KMS-11 (cell line): ENCODE data around the gene GRIN2C.

Experiments used
- H2AFZ ChIP-seq: fragments of 200-600 bp; sonication (generic); 2 replicates; pipeline ENCODE4 v1.6.1; 2016; ENCODE audit warnings: antibody characterized with exemption, mixed run types, low read depth
- H3K27ac ChIP-seq: fragments of 200-600 bp; sonication (generic); 2 replicates; pipeline ENCODE4 v1.6.1; 2016; ENCODE audit warnings: mild to moderate bottlenecking, mixed run types
- H3K27me3 ChIP-seq: fragments of 200-600 bp; sonication (generic); 2 replicates; pipeline ENCODE4 v1.6.1; 2017; ENCODE audit warnings: mild to moderate bottlenecking, low read depth, mixed run types, moderate library complexity; ENCODE audit not compliant: insufficient read depth
- H3K36me3 ChIP-seq: fragments of 200-600 bp; sonication (generic); 2 replicates; pipeline ENCODE4 v1.6.1; 2017; ENCODE audit warnings: mild to moderate bottlenecking, mixed run types; ENCODE audit not compliant: insufficient read depth
- H3K4me1 ChIP-seq: fragments of 200-600 bp; sonication (generic); 2 replicates; pipeline ENCODE4 v1.6.1; 2016; ENCODE audit warnings: mild to moderate bottlenecking, low read depth, mixed run types; ENCODE audit not compliant: poor library complexity, severe bottlenecking
- H3K4me2 ChIP-seq: fragments of 200-600 bp; sonication (generic); 2 replicates; pipeline ENCODE4 v1.7.0; 2016; ENCODE audit warnings: mild to moderate bottlenecking, mixed run types
- H3K4me3 ChIP-seq: fragments of 200-600 bp; sonication (generic); IDR thresholded peaks from 2 replicates; pipeline ENCODE4 v1.6.1; 2017; ENCODE audit warnings: low read depth, low read length, mixed read lengths; ENCODE audit not compliant: insufficient read depth
- H3K79me2 ChIP-seq: fragments of 200-600 bp; sonication (generic); 2 replicates; pipeline ENCODE4 v1.6.1; 2016; ENCODE audit warnings: low read depth, mixed run types; ENCODE audit not compliant: insufficient read depth
- H3K9ac ChIP-seq: fragments of 200-600 bp; sonication (generic); 2 replicates; pipeline ENCODE4 v1.6.1; 2016; ENCODE audit warnings: mild to moderate bottlenecking, mixed run types
- H4K20me1 ChIP-seq: fragments of 200-600 bp; sonication (generic); 2 replicates; pipeline ENCODE4 v1.6.1; 2016; ENCODE audit warnings: mild to moderate bottlenecking, mixed run types; ENCODE audit not compliant: insufficient read depth
- TF ChIP-seq, protein P1 (sequence below): fragments of 200-600 bp; sonication (generic); conservative IDR thresholded peaks from 2 replicates; pipeline ENCODE4 v1.6.1; 2017; ENCODE audit warnings: low read depth, mild to moderate bottlenecking, antibody characterized with exemption, low read length, moderate library complexity, mixed read lengths

The GRIN2C gene

DNA sequence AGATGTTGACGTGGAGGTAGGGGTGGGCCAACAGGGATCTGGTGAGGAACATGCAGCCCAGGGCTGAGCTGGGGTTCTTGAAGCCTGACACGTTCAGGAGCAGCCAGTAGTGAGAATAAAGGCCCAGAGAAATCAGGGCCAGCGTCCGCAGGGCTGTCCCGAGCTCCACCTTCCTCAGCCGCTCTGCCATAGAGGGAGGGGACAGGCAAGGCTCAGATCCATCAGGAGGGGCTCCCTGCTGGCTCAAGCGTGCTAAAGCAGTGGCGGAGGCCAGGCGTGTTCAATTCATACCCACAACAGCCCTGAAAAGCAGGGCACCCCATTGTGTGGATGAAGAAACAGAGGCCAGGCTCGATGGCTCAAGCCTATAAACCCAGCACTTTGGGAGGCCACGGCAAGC is 21.4 kb upstream of the GRIN2C start:
- TF ChIP-seq, protein P1, sequence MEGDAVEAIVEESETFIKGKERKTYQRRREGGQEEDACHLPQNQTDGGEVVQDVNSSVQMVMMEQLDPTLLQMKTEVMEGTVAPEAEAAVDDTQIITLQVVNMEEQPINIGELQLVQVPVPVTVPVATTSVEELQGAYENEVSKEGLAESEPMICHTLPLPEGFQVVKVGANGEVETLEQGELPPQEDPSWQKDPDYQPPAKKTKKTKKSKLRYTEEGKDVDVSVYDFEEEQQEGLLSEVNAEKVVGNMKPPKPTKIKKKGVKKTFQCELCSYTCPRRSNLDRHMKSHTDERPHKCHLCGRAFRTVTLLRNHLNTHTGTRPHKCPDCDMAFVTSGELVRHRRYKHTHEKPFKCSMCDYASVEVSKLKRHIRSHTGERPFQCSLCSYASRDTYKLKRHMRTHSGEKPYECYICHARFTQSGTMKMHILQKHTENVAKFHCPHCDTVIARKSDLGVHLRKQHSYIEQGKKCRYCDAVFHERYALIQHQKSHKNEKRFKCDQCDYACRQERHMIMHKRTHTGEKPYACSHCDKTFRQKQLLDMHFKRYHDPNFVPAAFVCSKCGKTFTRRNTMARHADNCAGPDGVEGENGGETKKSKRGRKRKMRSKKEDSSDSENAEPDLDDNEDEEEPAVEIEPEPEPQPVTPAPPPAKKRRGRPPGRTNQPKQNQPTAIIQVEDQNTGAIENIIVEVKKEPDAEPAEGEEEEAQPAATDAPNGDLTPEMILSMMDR: no peak
- H3K4me3 ChIP-seq: no peak overlapping the region
- H3K27ac ChIP-seq: no peak overlapping the region
- H3K79me2 ChIP-seq: no peaks in the 10 kb centered on the region
- H3K4me1 ChIP-seq: no peaks in the 10 kb centered on the region
- no peaks in the 10 kb centered on the region for H3K36me3 ChIP-seq
- H3K9ac ChIP-seq: no peak overlapping the region
- no peaks in the 10 kb centered on the region for H4K20me1 ChIP-seq
- no peak overlapping the region for H2AFZ ChIP-seq
- no peak overlapping the region for H3K4me2 ChIP-seq
- peaks cover 66% of the 10 kb centered on the region for H3K27me3 ChIP-seq

- Histone ChIP-seq H2AFZ (no peak overlapping the region), H3K27me3 (peaks cover 50% of the 10 kb centered on the region)
Observed at GRCh38 chr17:74879308-74879707, 19.6 kb upstream of the GRIN2C start.

GRCh38 chr17:74878658-74879057 is 19.0 kb upstream of the GRIN2C start:
- no peak overlapping the region for H3K4me2 ChIP-seq
- no peaks in the 10 kb centered on the region for H3K79me2 ChIP-seq
- peaks cover 43% of the 10 kb centered on the region for H3K27me3 ChIP-seq
- H3K36me3 ChIP-seq: no peaks in the 10 kb centered on the region
- no peak overlapping the region for H3K27ac ChIP-seq
- H4K20me1 ChIP-seq: no peaks in the 10 kb centered on the region
- TF ChIP-seq, protein P1: no peak
- H3K4me1 ChIP-seq: peaks cover 9% of the 10 kb centered on the region
- H3K9ac ChIP-seq: no peak overlapping the region
- H3K4me3 ChIP-seq: no peak overlapping the region
- no peak overlapping the region for H2AFZ ChIP-seq

More at GRCh38 chr17:74879308-74879707, 19.6 kb upstream of the GRIN2C start:
- Histone ChIP-seq H3K4me2 (no peak overlapping the region), H3K27ac (no peak overlapping the region), H3K4me3 (no peak overlapping the region), H3K4me1 (peaks cover 3% of the 10 kb centered on the region), H3K9ac (no peak overlapping the region), H4K20me1 (no peaks in the 10 kb centered on the region), H3K79me2 (no peaks in the 10 kb centered on the region), H3K36me3 (no peaks in the 10 kb centered on the region)
- TF ChIP-seq, protein P1: no peak

DNA sequence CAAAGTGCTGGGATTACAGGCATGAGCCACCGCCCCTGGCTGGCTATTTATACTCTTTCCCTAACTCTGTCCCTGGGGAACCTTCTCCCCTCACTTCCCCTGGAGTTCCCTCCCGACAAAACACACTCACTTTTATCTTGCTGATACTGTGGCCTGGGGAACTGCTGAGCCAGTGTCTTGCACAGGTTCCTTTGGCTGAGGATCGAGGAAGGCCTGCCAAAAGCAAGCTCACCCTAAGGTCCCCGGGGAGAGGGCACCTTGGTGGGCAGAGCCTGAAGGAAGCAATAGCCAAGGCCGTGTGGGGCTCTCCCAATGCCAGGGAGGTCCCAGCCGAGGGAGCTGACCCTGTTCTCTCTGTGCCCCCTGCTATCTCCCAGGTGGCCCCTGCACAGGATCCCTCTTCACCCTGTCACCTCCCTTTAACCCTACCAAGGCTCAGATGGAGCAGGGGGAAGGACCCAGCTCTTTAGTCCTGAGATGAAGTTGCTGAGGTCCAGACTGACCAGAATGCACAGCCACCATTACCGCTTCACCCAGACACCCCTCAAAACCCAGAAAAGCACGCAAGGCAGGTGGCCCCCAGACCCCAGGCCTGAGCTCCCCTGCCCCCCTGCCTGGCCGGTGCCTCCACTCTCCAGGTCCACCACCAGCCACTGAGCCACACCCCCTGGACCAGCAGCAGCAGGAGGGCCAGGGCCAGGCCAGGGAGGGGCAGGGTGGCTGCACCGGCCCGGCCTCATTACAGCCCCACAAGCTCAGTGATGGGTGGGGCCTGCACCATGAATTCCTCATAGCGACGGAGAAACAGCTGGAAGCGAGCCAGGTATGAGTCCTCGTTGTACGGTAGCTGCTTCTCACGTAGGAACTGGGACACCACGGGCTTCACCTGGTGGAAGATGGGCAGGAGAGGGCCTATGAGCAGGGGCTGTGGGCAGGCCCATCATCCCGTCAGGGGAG is 18.2 kb upstream of the GRIN2C start:
- Histone ChIP-seq H2AFZ (no peak overlapping the region), H3K27ac (no peak overlapping the region), H3K4me1 (peaks cover 9% of the 10 kb centered on the region), H3K9ac (no peak overlapping the region), H3K79me2 (no peaks in the 10 kb centered on the region), H3K27me3 (peaks cover 35% of the 10 kb centered on the region), H3K4me2 (no peak overlapping the region), H3K4me3 (no peak overlapping the region), H4K20me1 (no peaks in the 10 kb centered on the region), H3K36me3 (no peaks in the 10 kb centered on the region)
- TF ChIP-seq, protein P1: no peak
